NB4 (cell line): ENCODE data around the gene C16orf54.
"Not testable (repeated sequence)": the region's sequence is repeated elsewhere in the genome, so short reads cannot be mapped to it uniquely, and the experiment has no call there.

Source experiments
- DNase-seq: peaks from one replicate; pipeline ENCODE4 v3.0.0; 2010; ENCODE audit warnings: low read depth
- H3K4me3 ChIP-seq: one replicate; pipeline ENCODE4 v1.5.1; 2011; ENCODE audit warnings: mild to moderate bottlenecking, low read depth, low read length, moderate library complexity
- CTCF ChIP-seq: IDR thresholded peaks from one replicate; pipeline ENCODE4 v1.5.1; 2012; ENCODE audit warnings: low read depth, low read length
- MAX ChIP-seq: IDR thresholded peaks from 2 replicates; pipeline ENCODE4 v1.6.1; 2011; ENCODE audit warnings: low read depth, low read length
- MYC ChIP-seq: IDR thresholded peaks from 2 replicates; pipeline ENCODE4 v1.6.1; 2011; ENCODE audit warnings: low read depth, low read length
- POLR2A ChIP-seq: IDR thresholded peaks from 2 replicates; pipeline ENCODE4 v1.6.1; 2011; ENCODE audit warnings: mild to moderate bottlenecking; ENCODE audit not compliant: insufficient read length; ENCODE audit errors: extremely low read depth

Gene C16orf54

GRCh38 chr16:29777576-29778350 lies 32.0 kb upstream of the C16orf54 start, which contains the start of gene ZG16:
Gene ZG16, plus strand, starts transcription at chr16:29778256. Its CDS starts 1,011 bp downstream, at chr16:29779267.
- TF ChIP-seq MYC (no peak), CTCF (no peak), MAX (no peak), POLR2A (no peak)
- H3K4me3 ChIP-seq, result no peak within 1 kb of the TSS
- DNase-seq, result no peak

- DNase-seq, result no peak
- no peak for TF ChIP-seq MAX
- TF ChIP-seq MYC, result no peak
- no peak for TF ChIP-seq POLR2A
- TF ChIP-seq CTCF, result no peak
- no peak overlapping the region for H3K4me3 ChIP-seq
Observed at GRCh38 chr16:29775742-29776408, 30.1 kb upstream of the C16orf54 start.

- no peak for TF ChIP-seq POLR2A
- no peak for TF ChIP-seq MAX
- TF ChIP-seq CTCF, result no peak
- TF ChIP-seq MYC, result no peak
- DNase-seq, result no peak
- H3K4me3 ChIP-seq, result no peak overlapping the region
Observed at GRCh38 chr16:29774730-29775129, 28.9 kb upstream of the C16orf54 start.

- DNase-seq, H3K4me3 ChIP-seq: not testable (repeated sequence)
Observed at GRCh38 chr16:29772330-29772729, 26.5 kb upstream of the C16orf54 start.

- TF ChIP-seq POLR2A, result no peak
- no peak for TF ChIP-seq MAX
- TF ChIP-seq MYC, result no peak
- TF ChIP-seq CTCF, result no peak
- H3K4me3 ChIP-seq, result no peak overlapping the region
- DNase-seq, result no peak
Observed at GRCh38 chr16:29770250-29770929, 24.6 kb upstream of the C16orf54 start.

- no peak for TF ChIP-seq POLR2A
- TF ChIP-seq MAX, result no peak
- TF ChIP-seq MYC, result no peak
- TF ChIP-seq CTCF, result no peak
- no peak overlapping the region for H3K4me3 ChIP-seq
- no peak for DNase-seq
Observed at GRCh38 chr16:29769507-29769906, 23.7 kb upstream of the C16orf54 start.
